ENCODE results near the gene NDRG3.

Gene NDRG3

DNA sequence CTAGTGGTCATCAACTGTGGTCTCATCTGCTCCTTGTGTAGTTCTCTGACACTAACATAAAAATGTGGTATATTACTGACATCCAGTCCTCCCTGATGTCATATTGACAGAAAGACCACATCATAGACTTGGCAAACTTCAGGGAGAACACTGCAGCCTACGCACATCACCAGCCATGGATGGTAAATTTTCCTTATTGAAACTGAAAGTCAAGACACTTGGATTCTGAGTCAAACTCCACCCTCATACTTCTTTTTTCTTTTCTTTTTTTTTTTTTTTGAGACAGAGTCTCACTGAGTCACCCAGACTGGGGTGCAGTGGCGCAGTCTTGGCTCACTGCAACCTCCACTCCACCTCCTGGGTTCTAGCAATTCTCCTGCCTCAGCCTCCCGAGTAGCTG lies 25.4 kb downstream of the NDRG3 start:
- Histone ChIP-seq H3K9ac (ENCODE audit: low read length) (no peak overlapping the region), H3K4me1 (ENCODE audit: insufficient read depth, low read length, severe bottlenecking) (no peaks in the 10 kb centered on the region), H3K9me2 (ENCODE audit: low read depth, low read length) (no peaks in the 10 kb centered on the region), H3K79me2 (ENCODE audit: insufficient read depth, low read length) (no peaks in the 10 kb centered on the region), H3K4me3 (ENCODE audit: low read depth, low read length, poor library complexity, severe bottlenecking) (no peak overlapping the region), H3K9me3 (ENCODE audit: low read length) (no peaks in the 10 kb centered on the region), H3K27me3 (ENCODE audit: insufficient read depth, low read length) (no peaks in the 10 kb centered on the region), H2AFZ (ENCODE audit: low read length) (no peak overlapping the region), H4K20me1 (ENCODE audit: insufficient read depth, low read length) (no peaks in the 10 kb centered on the region), H3K4me2 (ENCODE audit: low read length) (no peak overlapping the region), H3F3A (ENCODE audit: insufficient read depth, low read length) (no peaks in the 10 kb centered on the region), H3K36me3 (ENCODE audit: insufficient read depth, low read length) (no peaks in the 10 kb centered on the region), H3K27ac (ENCODE audit: low read depth, low read length, poor library complexity, severe bottlenecking) (no peak overlapping the region)
- no peak for TF ChIP-seq EZH2 (IDR thresholded peaks at IDR 0.05; ENCODE audit: borderline replicate concordance, low read length)
- no peak for TF ChIP-seq CTCF (IDR thresholded peaks at IDR 0.05; ENCODE audit: low read length)

- no peaks in the 10 kb centered on the region for H3K9me2 ChIP-seq (ENCODE audit: low read depth, low read length)
- no peak overlapping the region for H3K4me2 ChIP-seq (ENCODE audit: low read length)
- H3K4me1 ChIP-seq (ENCODE audit: insufficient read depth, low read length, severe bottlenecking) = no peaks in the 10 kb centered on the region
These were observed 28.2 kb downstream of the NDRG3 start for GRCh38 chr20:36717657-36718056.

GRCh38 chr20:36717021-36717420 lies 28.9 kb downstream of the NDRG3 start:
- no peaks in the 10 kb centered on the region for H3F3A ChIP-seq (ENCODE audit: insufficient read depth, low read length)
- no peak overlapping the region for H3K27ac ChIP-seq (ENCODE audit: low read depth, low read length, poor library complexity, severe bottlenecking)
- no peak overlapping the region for H2AFZ ChIP-seq (ENCODE audit: low read length)
- H3K36me3 ChIP-seq (ENCODE audit: insufficient read depth, low read length) = no peaks in the 10 kb centered on the region
- no peak for TF ChIP-seq CTCF (IDR thresholded peaks at IDR 0.05; ENCODE audit: low read length)
- TF ChIP-seq EZH2 (IDR thresholded peaks at IDR 0.05; ENCODE audit: borderline replicate concordance, low read length) = no peak
- no peaks in the 10 kb centered on the region for H3K4me1 ChIP-seq (ENCODE audit: insufficient read depth, low read length, severe bottlenecking)
- H3K79me2 ChIP-seq (ENCODE audit: insufficient read depth, low read length) = no peaks in the 10 kb centered on the region
- no peaks in the 10 kb centered on the region for H3K27me3 ChIP-seq (ENCODE audit: insufficient read depth, low read length)
- no peaks in the 10 kb centered on the region for H3K9me3 ChIP-seq (ENCODE audit: low read length)
- H3K9me2 ChIP-seq (ENCODE audit: low read depth, low read length) = no peaks in the 10 kb centered on the region
- no peak overlapping the region for H3K4me3 ChIP-seq (ENCODE audit: low read depth, low read length, poor library complexity, severe bottlenecking)
- no peak overlapping the region for H3K4me2 ChIP-seq (ENCODE audit: low read length)
- no peaks in the 10 kb centered on the region for H4K20me1 ChIP-seq (ENCODE audit: insufficient read depth, low read length)
- H3K9ac ChIP-seq (ENCODE audit: low read length) = no peak overlapping the region

More at GRCh38 chr20:36717657-36718056, 28.2 kb downstream of the NDRG3 start:
- H3K27ac ChIP-seq (ENCODE audit: low read depth, low read length, poor library complexity, severe bottlenecking) = no peak overlapping the region
- H3K9me3 ChIP-seq (ENCODE audit: low read length) = no peaks in the 10 kb centered on the region
- TF ChIP-seq CTCF (IDR thresholded peaks at IDR 0.05; ENCODE audit: low read length) = peak; percentile 43; the same call in 1 of the 2 replicates
- no peak for TF ChIP-seq EZH2 (IDR thresholded peaks at IDR 0.05; ENCODE audit: borderline replicate concordance, low read length)
- no peaks in the 10 kb centered on the region for H3K36me3 ChIP-seq (ENCODE audit: insufficient read depth, low read length)
- H3K27me3 ChIP-seq (ENCODE audit: insufficient read depth, low read length) = no peaks in the 10 kb centered on the region
- no peaks in the 10 kb centered on the region for H4K20me1 ChIP-seq (ENCODE audit: insufficient read depth, low read length)
- no peak overlapping the region for H2AFZ ChIP-seq (ENCODE audit: low read length)
- no peak overlapping the region for H3K9ac ChIP-seq (ENCODE audit: low read length)
- no peak overlapping the region for H3K4me3 ChIP-seq (ENCODE audit: low read depth, low read length, poor library complexity, severe bottlenecking)
- no peaks in the 10 kb centered on the region for H3F3A ChIP-seq (ENCODE audit: insufficient read depth, low read length)
- H3K79me2 ChIP-seq (ENCODE audit: insufficient read depth, low read length) = no peaks in the 10 kb centered on the region

Measured in OCI-LY1 (cell line).